GM18511 (cell line): Measurements from ENCODE around the gene GALNT15.

Experiments
- ATAC-seq: cut with Tn5 transposase; IDR thresholded peaks from one replicate; pipeline ENCODE4 v1.9.1; 2021; ENCODE audit warnings: mild to moderate bottlenecking, moderate library complexity; ENCODE audit not compliant: unreplicated experiment

Gene GALNT15

GRCh38 chr3:16186086-16186485 lies 11.6 kb downstream of the GALNT15 start:
- ATAC-seq = no peak

DNA sequence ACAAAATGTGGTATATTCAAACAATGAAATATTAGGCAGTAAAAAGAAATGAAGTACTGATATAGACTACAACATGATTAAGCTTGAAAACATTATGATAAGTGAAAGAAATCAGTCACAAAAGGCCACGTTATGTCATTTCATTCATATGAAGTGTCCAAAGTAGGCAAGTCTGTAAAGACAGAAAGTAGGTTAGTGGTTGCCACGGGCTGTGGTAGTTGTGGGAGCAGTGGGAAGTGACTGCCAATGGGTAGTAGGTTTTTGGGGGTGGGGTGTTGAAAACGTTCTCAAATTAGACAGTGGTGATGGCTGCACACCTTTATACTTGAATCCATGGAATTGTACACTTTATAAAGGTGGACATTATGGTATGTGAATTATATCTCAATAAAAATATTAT lies 12.1 kb downstream of the GALNT15 start:
- no peak for ATAC-seq

- ATAC-seq = no peak
Observed at GRCh38 chr3:16187213-16187790, 12.8 kb downstream of the GALNT15 start.

- no peak for ATAC-seq
Observed at GRCh38 chr3:16188071-16188470, 13.6 kb downstream of the GALNT15 start.

GRCh38 chr3:16189201-16189600 lies 14.7 kb downstream of the GALNT15 start:
- no peak for ATAC-seq

DNA sequence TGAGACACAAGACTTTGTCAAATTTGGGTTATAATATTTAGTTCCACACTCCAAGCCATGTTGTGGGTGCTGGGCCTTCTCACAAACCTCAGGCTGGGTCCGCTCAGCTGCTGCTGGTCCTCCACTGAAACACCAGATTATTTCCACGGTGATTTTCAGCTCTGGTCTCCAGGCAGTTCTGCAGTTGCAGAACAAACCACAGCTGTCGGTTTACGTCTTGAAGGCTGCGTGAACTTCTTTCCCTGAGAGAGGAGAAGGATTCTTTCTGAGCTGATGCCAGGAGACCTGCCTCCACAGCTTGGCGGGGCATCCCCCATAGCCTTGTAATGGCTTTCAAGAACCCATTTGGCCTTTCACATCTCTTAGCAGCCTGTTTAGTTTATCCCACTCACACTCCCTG lies 16.2 kb downstream of the GALNT15 start:
- ATAC-seq = no peak

DNA sequence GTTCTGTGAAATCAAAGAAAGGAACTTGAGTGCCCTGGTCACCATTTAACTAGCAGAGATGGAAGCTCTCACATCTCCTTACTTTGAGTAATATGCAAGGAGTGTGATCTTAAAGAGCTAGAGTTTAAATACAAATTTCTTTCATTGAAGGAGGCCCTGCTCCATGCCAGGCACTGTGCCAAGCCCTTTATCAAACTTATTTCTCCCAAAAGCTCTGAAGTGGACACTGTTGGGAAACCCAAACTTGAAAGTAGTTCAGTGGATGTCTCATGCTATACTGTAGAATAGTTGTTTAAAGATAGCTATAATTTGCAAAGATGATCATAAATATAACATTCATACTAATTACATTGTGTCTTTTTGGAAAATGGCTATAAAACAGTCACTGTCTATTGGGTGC lies 17.1 kb downstream of the GALNT15 start:
- no peak for ATAC-seq

DNA sequence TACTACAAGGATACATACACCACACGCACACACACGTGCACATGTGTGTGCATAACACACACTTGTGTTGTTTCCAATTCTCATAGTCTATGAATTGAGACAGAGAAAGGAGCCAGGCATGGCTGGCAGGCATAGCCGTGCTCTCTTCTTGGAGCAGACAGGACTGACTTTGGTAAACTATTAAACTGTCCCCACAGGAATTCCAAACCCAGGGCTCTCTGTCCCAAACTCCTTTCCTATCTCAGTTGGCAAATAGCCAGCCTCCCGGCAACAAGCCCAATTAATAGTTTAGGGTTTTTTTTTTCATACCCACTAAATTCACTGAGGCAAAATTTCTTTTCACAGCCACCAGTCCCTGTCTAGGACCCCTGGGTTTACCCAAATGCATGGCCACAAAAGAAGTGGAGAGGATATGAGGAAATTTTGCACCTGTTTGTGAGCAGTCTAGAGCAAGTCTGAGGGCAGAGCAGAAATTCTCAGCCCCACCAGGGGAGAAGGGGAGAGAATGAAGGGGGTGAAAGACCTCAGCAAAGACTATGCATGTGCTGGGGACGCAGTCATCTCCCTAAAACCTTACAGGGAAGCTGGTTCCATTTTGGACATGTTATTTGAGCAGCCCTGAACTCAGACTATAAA lies 17.8 kb downstream of the GALNT15 start:
- no peak for ATAC-seq

GRCh38 chr3:16198427-16198826 lies 23.9 kb downstream of the GALNT15 start:
- ATAC-seq = no peak

DNA sequence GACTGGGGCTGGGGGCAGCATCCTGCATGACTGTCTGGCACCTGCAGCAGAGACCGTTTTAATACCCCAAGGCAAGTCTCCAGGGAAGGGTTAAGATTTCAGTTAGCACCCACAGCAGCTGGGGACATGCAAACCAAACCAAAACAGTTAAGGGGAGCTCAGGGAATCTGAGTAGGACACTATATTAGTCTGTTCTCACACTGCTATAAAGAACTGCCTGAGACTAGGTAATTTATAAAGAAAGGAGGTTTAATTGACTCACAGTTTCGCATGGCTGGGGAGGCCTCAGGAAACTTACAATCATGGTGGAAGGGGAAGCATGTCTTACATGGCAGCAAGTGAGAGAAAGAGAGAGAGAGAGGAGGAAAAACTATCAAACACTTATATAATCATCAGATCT lies 25.3 kb downstream of the GALNT15 start:
- ATAC-seq = no peak

DNA sequence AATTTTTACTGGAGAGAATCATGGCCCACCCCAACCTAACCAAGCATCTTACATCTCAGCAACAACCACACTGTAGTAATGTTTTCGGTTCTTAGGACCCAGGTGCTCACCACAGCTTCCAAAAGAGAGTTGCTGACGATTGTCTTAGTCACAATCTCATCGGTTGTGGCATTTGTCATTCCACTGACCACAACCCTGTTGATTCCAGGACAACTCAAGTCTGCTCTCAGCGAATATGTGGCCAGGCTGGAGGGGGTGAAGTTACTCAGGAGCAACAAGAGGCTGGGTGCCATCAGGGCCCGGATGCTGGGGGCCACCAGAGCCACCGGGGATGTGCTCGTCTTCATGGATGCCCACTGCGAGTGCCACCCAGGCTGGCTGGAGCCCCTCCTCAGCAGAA lies 25.9 kb downstream of the GALNT15 start:
- no peak for ATAC-seq

DNA sequence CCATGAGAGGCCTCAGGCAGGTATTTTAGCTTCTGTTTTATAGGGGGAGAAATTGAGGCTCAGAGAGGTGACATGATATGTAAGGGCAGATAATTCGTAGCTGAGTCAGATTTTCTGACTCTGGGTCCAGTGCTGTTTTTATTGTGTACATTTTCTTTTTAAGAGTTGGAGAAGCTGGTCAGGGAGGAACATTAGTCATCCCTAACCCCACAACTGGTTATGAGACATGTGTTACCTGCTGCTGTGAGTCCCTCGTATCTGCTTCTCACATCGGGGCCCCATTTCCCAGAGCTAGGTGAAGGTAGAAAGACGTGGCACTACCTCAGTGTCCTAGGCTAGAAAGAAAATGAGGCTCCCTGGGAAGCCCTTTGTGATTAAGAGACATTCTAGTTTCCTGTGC lies 28.6 kb downstream of the GALNT15 start:
- no peak for ATAC-seq

GRCh38 chr3:16203671-16204629 lies 29.5 kb downstream of the GALNT15 start:
- no peak for ATAC-seq

- no peak for ATAC-seq
Observed at GRCh38 chr3:16204751-16205150, 30.3 kb downstream of the GALNT15 start.

DNA sequence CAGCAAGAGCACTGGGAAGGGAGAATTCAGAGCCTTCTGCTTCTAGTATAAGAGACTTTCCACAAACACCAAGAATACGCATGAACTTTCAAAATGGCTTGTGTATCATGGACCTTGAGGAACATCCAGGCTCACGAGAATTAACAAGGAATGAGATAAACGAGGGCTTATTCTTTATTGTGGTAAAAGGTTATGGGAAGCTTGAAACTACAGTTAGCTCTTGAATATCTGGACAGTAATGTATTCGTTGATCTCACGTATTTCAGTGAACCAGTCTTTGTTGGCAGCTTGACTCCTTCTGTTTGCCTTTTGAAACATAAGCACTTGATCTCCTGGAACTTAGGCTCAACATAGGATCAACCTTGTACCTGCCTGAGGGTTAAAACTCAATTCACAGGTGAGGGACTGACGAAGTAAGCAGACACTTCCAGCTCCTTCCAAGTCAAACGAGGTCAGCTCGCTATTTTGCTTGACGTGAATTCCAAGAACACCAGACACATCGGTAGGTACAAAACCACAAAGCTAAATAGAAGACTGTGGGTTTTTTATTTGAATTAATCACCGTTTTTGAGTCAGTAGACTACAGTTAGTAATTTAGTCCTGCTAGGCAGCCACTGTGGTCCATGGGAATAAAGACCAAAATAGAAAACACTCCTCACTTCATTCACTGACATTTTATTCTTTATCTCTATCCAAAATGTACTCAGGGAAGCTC lies 30.8 kb downstream of the GALNT15 start:
- no peak for ATAC-seq

DNA sequence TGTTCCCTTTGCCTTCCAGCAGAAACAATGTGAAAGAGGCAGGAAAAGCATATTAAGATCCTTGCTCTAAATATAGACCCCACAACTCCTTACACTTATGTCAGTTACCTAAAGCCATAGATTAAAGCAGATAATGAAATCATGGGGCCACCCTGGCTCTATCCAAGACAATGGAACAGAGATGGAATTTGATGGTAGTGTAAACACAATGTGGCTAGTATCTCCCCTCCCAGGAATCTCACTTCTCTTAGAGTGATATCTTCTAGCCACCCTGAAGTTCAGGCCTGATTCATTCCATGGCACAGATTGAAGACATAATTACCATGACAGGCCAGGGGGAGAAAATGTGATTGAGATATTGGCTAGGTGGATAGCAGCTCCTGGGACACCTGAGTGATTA lies 32.6 kb downstream of the GALNT15 start:
- ATAC-seq = no peak

- ATAC-seq = no peak
Observed at GRCh38 chr3:16211176-16211904, 36.9 kb downstream of the GALNT15 start.

DNA sequence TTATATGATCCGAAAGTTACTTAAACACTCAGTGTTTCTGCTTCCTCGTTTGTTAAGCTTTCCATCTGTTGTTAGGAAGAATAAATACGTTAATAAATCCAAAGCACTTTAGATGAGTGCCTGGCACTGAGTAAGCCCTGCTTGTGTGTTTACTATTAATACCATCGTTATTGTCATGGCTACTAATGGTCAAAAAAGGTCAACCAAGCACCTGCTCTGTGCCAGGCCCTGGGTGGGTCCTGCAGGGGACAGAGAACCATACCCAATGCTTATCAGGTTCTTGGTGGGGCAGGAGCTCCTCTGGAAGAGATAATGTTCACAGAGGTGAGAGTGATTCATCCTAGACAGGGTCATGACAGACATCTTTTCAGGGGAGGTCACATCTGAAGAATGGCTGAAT lies 39.9 kb downstream of the GALNT15 start:
- no peak for ATAC-seq

GRCh38 chr3:16216373-16216935 lies 42.0 kb downstream of the GALNT15 start:
- ATAC-seq = no peak

DNA sequence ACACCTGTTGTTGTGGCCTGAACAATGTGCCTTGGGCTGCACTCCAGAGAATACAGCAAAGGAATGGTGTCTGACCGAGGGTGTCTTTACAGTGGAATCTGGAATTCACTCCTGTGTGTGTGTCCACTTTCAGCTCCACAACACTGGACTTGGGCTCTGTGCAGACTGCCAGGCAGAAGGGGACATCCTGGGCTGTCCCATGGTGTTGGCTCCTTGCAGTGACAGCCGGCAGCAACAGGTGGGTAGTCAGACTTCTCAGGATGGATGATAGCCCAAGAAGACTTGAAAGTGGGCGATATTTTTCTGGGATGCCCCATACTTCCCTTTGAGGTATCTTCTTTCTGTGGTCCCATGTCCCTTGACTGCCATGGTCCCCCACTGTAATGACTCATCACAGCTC lies 45.3 kb downstream of the GALNT15 start:
- no peak for ATAC-seq
